ENCODE measurements around the gene SRSF6. TPM values are rescaled to one million over a fixed set of nuclear protein-coding genes. Genes with fewer than 3 reads are reported as not detected.
"Not testable (repeated sequence)": the region's sequence is repeated elsewhere in the genome, so short reads cannot be mapped to it uniquely, and the experiment has no call there.

SRSF6 gene
- total and polyA plus RNA-seq, 2 donors (not counting 1 experiment from before 2014, with no cell fraction given): 37.8 to 106 TPM

- Histone ChIP-seq H3K9ac (ENCODE audit: insufficient read depth, low read length) (no peak overlapping the region), H3K27ac (ENCODE audit: insufficient read depth, low read length) (no peak overlapping the region), H3K36me3 (ENCODE audit: control insufficient read depth, insufficient read depth, low read length) (no peaks in the 10 kb centered on the region), H4K20me1 (ENCODE audit: control insufficient read depth, extremely low read depth, insufficient read depth, low read length) (no peaks in the 10 kb centered on the region), H3K9me3 (ENCODE audit: control insufficient read depth, insufficient read depth, low read depth, low read length) (no peaks in the 10 kb centered on the region), H2AFZ (ENCODE audit: low read length) (no peak overlapping the region), H3K4me3 (replicated peaks in 1 of 4; ENCODE audit: control extremely low read depth in 1 of 4, insufficient read depth in 1 of 4, low read depth in 3 of 4, low read length in 4 of 4) (no peak overlapping the region), H3K4me1 (ENCODE audit: control insufficient read depth, extremely low read depth, insufficient read depth, low read length) (no peaks in the 10 kb centered on the region), H3K79me2 (ENCODE audit: control insufficient read depth, insufficient read depth, low read length) (no peaks in the 10 kb centered on the region), H3K27me3 (ENCODE audit: control insufficient read depth, insufficient read depth, low read length) (no peaks in the 10 kb centered on the region), H3K4me2 (ENCODE audit: extremely low read depth, insufficient read depth, low read length) (no peak overlapping the region)
- no peak for DNase-seq (ENCODE audit: low read depth in 2 of 2)
- TF ChIP-seq CTCF (conservative IDR thresholded peaks at IDR 0.05 in 1 of 2, IDR thresholded peaks at IDR 0.05 in 1 of 2; ENCODE audit: low read depth in 1 of 2, low read length in 2 of 2): no peak
- no peak for TF ChIP-seq EZH2 (IDR thresholded peaks at IDR 0.05; ENCODE audit: low read length, missing control alignments)
Observed at GRCh38 chr20:43444107-43444506, 13.6 kb upstream of the SRSF6 start.

- Histone ChIP-seq H3K36me3 (ENCODE audit: control insufficient read depth, insufficient read depth, low read length) (no peaks in the 10 kb centered on the region), H4K20me1 (ENCODE audit: control insufficient read depth, extremely low read depth, insufficient read depth, low read length) (no peaks in the 10 kb centered on the region), H3K4me1 (ENCODE audit: control insufficient read depth, extremely low read depth, insufficient read depth, low read length) (no peaks in the 10 kb centered on the region), H3K9ac (ENCODE audit: insufficient read depth, low read length) (no peak overlapping the region), H3K4me3 (replicated peaks in 1 of 4; ENCODE audit: control extremely low read depth in 1 of 4, insufficient read depth in 1 of 4, low read depth in 3 of 4, low read length in 4 of 4) (no peak overlapping the region), H3K27me3 (ENCODE audit: control insufficient read depth, insufficient read depth, low read length) (peaks cover 4% of the 10 kb centered on the region), H3K79me2 (ENCODE audit: control insufficient read depth, insufficient read depth, low read length) (no peaks in the 10 kb centered on the region), H3K27ac (ENCODE audit: insufficient read depth, low read length) (no peak overlapping the region), H3K9me3 (ENCODE audit: control insufficient read depth, insufficient read depth, low read depth, low read length) (no peaks in the 10 kb centered on the region), H3K4me2 (ENCODE audit: extremely low read depth, insufficient read depth, low read length) (no peak overlapping the region), H2AFZ (ENCODE audit: low read length) (no peak overlapping the region)
- TF ChIP-seq EZH2 (IDR thresholded peaks at IDR 0.05; ENCODE audit: low read length, missing control alignments) (no peak), CTCF (conservative IDR thresholded peaks at IDR 0.05 in 1 of 2, IDR thresholded peaks at IDR 0.05 in 1 of 2; ENCODE audit: low read depth in 1 of 2, low read length in 2 of 2) (no peak)
- no peak for DNase-seq (ENCODE audit: low read depth in 2 of 2)
Observed at GRCh38 chr20:43446361-43446879, 11.3 kb upstream of the SRSF6 start.

GRCh38 chr20:43448431-43448747 is 9.3 kb upstream of the SRSF6 start:
- H3K9ac ChIP-seq (ENCODE audit: insufficient read depth, low read length); H3K4me1 ChIP-seq (ENCODE audit: control insufficient read depth, extremely low read depth, insufficient read depth, low read length); H3K27ac ChIP-seq (ENCODE audit: insufficient read depth, low read length); H4K20me1 ChIP-seq (ENCODE audit: control insufficient read depth, extremely low read depth, insufficient read depth, low read length); DNase-seq (ENCODE audit: low read depth in 2 of 2); H3K9me3 ChIP-seq (ENCODE audit: control insufficient read depth, insufficient read depth, low read depth, low read length); H3K4me2 ChIP-seq (ENCODE audit: extremely low read depth, insufficient read depth, low read length); H3K36me3 ChIP-seq (ENCODE audit: control insufficient read depth, insufficient read depth, low read length); H3K4me3 ChIP-seq (replicated peaks in 1 of 4; ENCODE audit: control extremely low read depth in 1 of 4, insufficient read depth in 1 of 4, low read depth in 3 of 4, low read length in 4 of 4); H3K27me3 ChIP-seq (ENCODE audit: control insufficient read depth, insufficient read depth, low read length); H3K79me2 ChIP-seq (ENCODE audit: control insufficient read depth, insufficient read depth, low read length); H2AFZ ChIP-seq (ENCODE audit: low read length): not testable (repeated sequence)

Data from fibroblast of lung (primary cell).